NB4 (cell line): ENCODE results near the gene ATG12.
"Not testable (repeated sequence)": the region's sequence is repeated elsewhere in the genome, so short reads cannot be mapped to it uniquely, and the experiment has no call there.

Experiments used
- DNase-seq: peaks from one replicate; pipeline ENCODE4 v3.0.0; 2010; ENCODE audit warnings: low read depth
- H3K4me3 ChIP-seq: one replicate; pipeline ENCODE4 v1.5.1; 2011; ENCODE audit warnings: mild to moderate bottlenecking, low read depth, low read length, moderate library complexity
- CTCF ChIP-seq: IDR thresholded peaks from one replicate; pipeline ENCODE4 v1.5.1; 2012; ENCODE audit warnings: low read depth, low read length
- MAX ChIP-seq: IDR thresholded peaks from 2 replicates; pipeline ENCODE4 v1.6.1; 2011; ENCODE audit warnings: low read depth, low read length
- MYC ChIP-seq: IDR thresholded peaks from 2 replicates; pipeline ENCODE4 v1.6.1; 2011; ENCODE audit warnings: low read depth, low read length
- POLR2A ChIP-seq: IDR thresholded peaks from 2 replicates; pipeline ENCODE4 v1.6.1; 2011; ENCODE audit warnings: mild to moderate bottlenecking; ENCODE audit not compliant: insufficient read length; ENCODE audit errors: extremely low read depth

The ATG12 gene

GRCh38 chr5:115841382-115842088, at the start of gene ATG12, which contains the start of gene AP3S1:
Gene ATG12 (minus strand): TSS chr5:115841565. CDS start chr5:115841552, 13 bp downstream.
Gene AP3S1 (plus strand): TSS chr5:115841935. CDS start chr5:115842038, 103 bp downstream.
- DNase-seq = peak; percentile 94
- H3K4me3 ChIP-seq = peak within 1 kb of the TSS; percentile 91
- TF ChIP-seq POLR2A (peak; percentile 80), CTCF (no peak), MYC (peak; percentile 95), MAX (peak; percentile 91)

DNA sequence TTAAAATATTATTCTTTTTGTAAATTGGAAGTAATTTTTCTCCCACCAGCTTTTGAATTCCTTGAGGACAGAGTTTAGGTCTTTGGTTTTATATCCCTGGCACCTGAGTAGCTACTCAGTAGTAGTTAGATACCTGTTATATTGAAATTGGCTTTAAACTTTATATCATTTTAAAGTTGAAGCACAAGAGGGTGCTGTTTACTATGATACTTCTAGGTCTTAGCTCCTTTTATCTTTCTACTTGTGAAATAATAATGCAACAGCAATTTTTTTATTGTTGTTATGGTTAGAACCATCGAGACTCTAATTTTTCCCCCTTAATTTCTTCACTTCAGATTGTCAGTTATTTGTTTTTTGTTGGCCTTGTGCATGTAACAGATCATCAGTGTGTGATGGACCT, 46.7 kb upstream of the ATG12 start:
- no peak for TF ChIP-seq MYC
- no peak for TF ChIP-seq MAX
- TF ChIP-seq POLR2A = no peak
- TF ChIP-seq CTCF = no peak
- DNase-seq = peak; percentile 21
- no peak overlapping the region for H3K4me3 ChIP-seq

DNA sequence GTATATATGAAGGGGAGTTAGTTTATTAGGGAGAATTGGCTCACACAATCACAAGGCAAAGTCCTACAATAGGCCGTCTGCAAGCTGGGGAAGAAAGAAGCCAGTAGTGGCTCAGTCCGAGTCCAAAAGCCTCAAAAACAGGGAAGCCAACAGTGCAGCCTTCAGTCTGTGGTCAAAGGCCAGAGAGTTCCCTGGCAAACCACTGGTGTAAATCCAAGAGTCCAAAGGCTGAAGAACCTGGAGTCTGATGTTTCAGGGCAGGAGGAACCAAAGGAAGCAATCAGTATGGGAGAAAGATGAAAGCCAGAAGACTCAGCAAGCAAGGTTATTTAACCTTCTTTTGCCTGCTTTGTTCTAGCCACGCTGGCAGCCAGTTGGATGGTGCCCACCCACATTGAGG, 43.8 kb upstream of the ATG12 start:
- not testable (repeated sequence) for DNase-seq, H3K4me3 ChIP-seq

DNA sequence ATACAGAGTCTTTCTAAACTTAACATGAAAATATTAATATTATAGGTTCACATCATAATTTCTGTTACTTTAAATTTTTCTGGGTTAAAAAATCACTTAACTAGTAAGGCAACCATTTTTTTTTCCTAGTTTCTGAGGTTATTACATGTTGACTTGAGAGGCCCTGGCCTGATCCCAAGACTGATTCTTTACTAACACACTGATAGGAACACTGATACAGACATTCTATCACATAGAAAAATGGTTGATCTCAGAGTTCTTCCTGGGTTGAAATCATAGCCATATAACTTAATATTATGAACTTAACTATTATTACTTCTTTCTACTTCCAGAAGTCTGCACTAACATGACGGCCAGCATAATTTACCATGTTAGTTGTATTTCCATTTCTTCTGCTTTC, 43.3 kb upstream of the ATG12 start:
- TF ChIP-seq CTCF = no peak
- TF ChIP-seq MAX = no peak
- TF ChIP-seq MYC = no peak
- no peak for TF ChIP-seq POLR2A
- H3K4me3 ChIP-seq = no peak overlapping the region
- no peak for DNase-seq

DNA sequence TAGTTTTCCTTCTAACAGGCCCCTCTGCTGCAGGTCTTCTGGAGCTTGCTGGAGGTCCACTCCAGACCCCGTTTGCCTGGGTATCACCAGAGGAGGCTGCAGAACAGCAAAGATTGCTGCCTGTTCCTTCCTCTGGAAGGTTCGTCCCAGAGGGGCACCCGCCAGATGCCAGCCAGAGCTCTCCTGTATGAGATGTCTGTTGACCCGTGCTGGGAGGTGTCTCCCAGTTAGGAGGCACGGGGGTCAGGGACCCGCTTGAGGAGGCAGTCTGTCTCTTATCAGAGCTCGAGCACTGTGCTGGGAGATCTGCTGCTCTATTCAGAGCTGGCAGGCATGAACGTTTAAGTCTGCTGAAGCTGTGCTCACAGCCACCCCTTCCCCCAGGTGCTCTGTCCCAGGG, 41.1 kb upstream of the ATG12 start:
- not testable (repeated sequence) for DNase-seq, H3K4me3 ChIP-seq

DNA sequence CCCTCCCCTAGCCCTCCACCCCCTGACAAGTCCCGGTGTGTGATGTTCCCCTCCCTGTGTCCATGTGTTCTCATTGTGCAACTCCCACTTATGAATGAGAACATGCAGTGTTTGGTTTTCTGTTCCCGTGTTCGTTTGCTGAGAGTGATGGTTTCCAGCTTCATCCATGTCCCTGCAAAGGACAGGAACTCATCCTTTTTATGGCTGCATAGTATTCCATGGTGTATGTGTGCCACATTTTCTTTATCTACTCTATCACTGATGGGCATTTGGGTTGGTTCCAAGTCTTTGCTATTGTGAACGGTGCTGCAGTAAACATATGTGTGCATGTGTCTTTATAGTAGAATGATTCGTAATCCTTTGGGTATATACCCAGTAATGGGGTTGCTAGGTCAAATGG, 36.0 kb upstream of the ATG12 start:
- not testable (repeated sequence) for DNase-seq, H3K4me3 ChIP-seq

GRCh38 chr5:115875447-115875846, 34.1 kb upstream of the ATG12 start:
- TF ChIP-seq MYC (no peak), POLR2A (no peak), CTCF (no peak), MAX (no peak)
- DNase-seq = no peak
- no peak overlapping the region for H3K4me3 ChIP-seq
